ENCODE results near the gene EGFL7. TPM values are rescaled to one million over a fixed set of nuclear protein-coding genes. Genes with fewer than 3 reads are reported as not detected.

The EGFL7 gene
- total and polyA plus RNA-seq, 2 donors (not counting 1 experiment from before 2014, with no cell fraction given): 4.2 to 7.9 TPM

GRCh38 chr9:136683173-136683745 is 20.5 kb downstream of the EGFL7 start:
- no peaks in the 10 kb centered on the region for H3K9me3 ChIP-seq (ENCODE audit: control insufficient read depth, insufficient read depth, low read depth, low read length)
- no peak overlapping the region for H3K4me2 ChIP-seq (ENCODE audit: extremely low read depth, insufficient read depth, low read length)
- peaks cover 5% of the 10 kb centered on the region for H3K79me2 ChIP-seq (ENCODE audit: control insufficient read depth, insufficient read depth, low read length)
- no peak for DNase-seq (ENCODE audit: low read depth in 2 of 2)
- H3K4me1 ChIP-seq (ENCODE audit: control insufficient read depth, extremely low read depth, insufficient read depth, low read length): peaks cover 6% of the 10 kb centered on the region
- no peaks in the 10 kb centered on the region for H3K36me3 ChIP-seq (ENCODE audit: control insufficient read depth, insufficient read depth, low read length)
- no peak overlapping the region for H3K4me3 ChIP-seq (replicated peaks in 1 of 4; ENCODE audit: control extremely low read depth in 1 of 4, insufficient read depth in 1 of 4, low read depth in 3 of 4, low read length in 4 of 4)
- H2AFZ ChIP-seq (ENCODE audit: low read length): no peak overlapping the region
- no peaks in the 10 kb centered on the region for H4K20me1 ChIP-seq (ENCODE audit: control insufficient read depth, extremely low read depth, insufficient read depth, low read length)
- H3K9ac ChIP-seq (ENCODE audit: insufficient read depth, low read length): no peak overlapping the region
- TF ChIP-seq CTCF (conservative IDR thresholded peaks at IDR 0.05 in 1 of 2, IDR thresholded peaks at IDR 0.05 in 1 of 2; ENCODE audit: low read depth in 1 of 2, low read length in 2 of 2) (no peak), EZH2 (IDR thresholded peaks at IDR 0.05; ENCODE audit: low read length, missing control alignments) (no peak)
- H3K27ac ChIP-seq (ENCODE audit: insufficient read depth, low read length): no peak overlapping the region
- H3K27me3 ChIP-seq (ENCODE audit: control insufficient read depth, insufficient read depth, low read length): no peaks in the 10 kb centered on the region

- TF ChIP-seq CTCF (conservative IDR thresholded peaks at IDR 0.05 in 1 of 2, IDR thresholded peaks at IDR 0.05 in 1 of 2; ENCODE audit: low read depth in 1 of 2, low read length in 2 of 2): no peak
- no peak for TF ChIP-seq EZH2 (IDR thresholded peaks at IDR 0.05; ENCODE audit: low read length, missing control alignments)
- no peak overlapping the region for H3K27ac ChIP-seq (ENCODE audit: insufficient read depth, low read length)
- no peaks in the 10 kb centered on the region for H3K9me3 ChIP-seq (ENCODE audit: control insufficient read depth, insufficient read depth, low read depth, low read length)
- no peaks in the 10 kb centered on the region for H3K27me3 ChIP-seq (ENCODE audit: control insufficient read depth, insufficient read depth, low read length)
- no peak overlapping the region for H3K4me2 ChIP-seq (ENCODE audit: extremely low read depth, insufficient read depth, low read length)
- DNase-seq (ENCODE audit: low read depth in 2 of 2): no peak
- H4K20me1 ChIP-seq (ENCODE audit: control insufficient read depth, extremely low read depth, insufficient read depth, low read length): no peaks in the 10 kb centered on the region
- H3K79me2 ChIP-seq (ENCODE audit: control insufficient read depth, insufficient read depth, low read length): peaks cover 5% of the 10 kb centered on the region
- H3K4me3 ChIP-seq (replicated peaks in 1 of 4; ENCODE audit: control extremely low read depth in 1 of 4, insufficient read depth in 1 of 4, low read depth in 3 of 4, low read length in 4 of 4): no peak overlapping the region
- no peaks in the 10 kb centered on the region for H3K36me3 ChIP-seq (ENCODE audit: control insufficient read depth, insufficient read depth, low read length)
- H3K9ac ChIP-seq (ENCODE audit: insufficient read depth, low read length): no peak overlapping the region
- H2AFZ ChIP-seq (ENCODE audit: low read length): no peak overlapping the region
- peaks cover 8% of the 10 kb centered on the region for H3K4me1 ChIP-seq (ENCODE audit: control insufficient read depth, extremely low read depth, insufficient read depth, low read length)
These were observed 21.0 kb downstream of the EGFL7 start for GRCh38 chr9:136683755-136684154.

GRCh38 chr9:136684339-136684738 is 21.6 kb downstream of the EGFL7 start:
- no peak overlapping the region for H3K9ac ChIP-seq (ENCODE audit: insufficient read depth, low read length)
- no peak for DNase-seq (ENCODE audit: low read depth in 2 of 2)
- no peak for TF ChIP-seq EZH2 (IDR thresholded peaks at IDR 0.05; ENCODE audit: low read length, missing control alignments)
- TF ChIP-seq CTCF (conservative IDR thresholded peaks at IDR 0.05 in 1 of 2, IDR thresholded peaks at IDR 0.05 in 1 of 2; ENCODE audit: low read depth in 1 of 2, low read length in 2 of 2): no peak
- no peaks in the 10 kb centered on the region for H3K27me3 ChIP-seq (ENCODE audit: control insufficient read depth, insufficient read depth, low read length)
- H3K36me3 ChIP-seq (ENCODE audit: control insufficient read depth, insufficient read depth, low read length): no peaks in the 10 kb centered on the region
- H2AFZ ChIP-seq (ENCODE audit: low read length): no peak overlapping the region
- H4K20me1 ChIP-seq (ENCODE audit: control insufficient read depth, extremely low read depth, insufficient read depth, low read length): no peaks in the 10 kb centered on the region
- H3K4me2 ChIP-seq (ENCODE audit: extremely low read depth, insufficient read depth, low read length): no peak overlapping the region
- no peak overlapping the region for H3K4me3 ChIP-seq (replicated peaks in 1 of 4; ENCODE audit: control extremely low read depth in 1 of 4, insufficient read depth in 1 of 4, low read depth in 3 of 4, low read length in 4 of 4)
- H3K9me3 ChIP-seq (ENCODE audit: control insufficient read depth, insufficient read depth, low read depth, low read length): no peaks in the 10 kb centered on the region
- H3K27ac ChIP-seq (ENCODE audit: insufficient read depth, low read length): no peak overlapping the region
- peaks cover 5% of the 10 kb centered on the region for H3K79me2 ChIP-seq (ENCODE audit: control insufficient read depth, insufficient read depth, low read length)
- peaks cover 8% of the 10 kb centered on the region for H3K4me1 ChIP-seq (ENCODE audit: control insufficient read depth, extremely low read depth, insufficient read depth, low read length)

Measured in fibroblast of lung (primary cell).